Measurements from ENCODE around the gene WNT3A.

- TF ChIP-seq CTCF (conservative IDR thresholded peaks at IDR 0.05 in 1 of 2, IDR thresholded peaks at IDR 0.05 in 1 of 2; ENCODE audit: extremely low read depth in 1 of 2, insufficient read depth in 1 of 2, low read depth in 1 of 2, low read length in 2 of 2) (no peak), EZH2 (IDR thresholded peaks at IDR 0.05; ENCODE audit: borderline replicate concordance, low read length) (no peak)
Measured at GRCh38 chr1:228084797-228085196, 78.0 kb downstream of the WNT3A start.
